Measurements from ENCODE around the gene TMC5. TPM values are rescaled to one million over a fixed set of nuclear protein-coding genes. Genes with fewer than 3 reads are reported as not detected.

TMC5 gene
- total and polyA plus RNA-seq, 2 of the 8 experiments (the other 6 are each of a cell fraction or from before 2014, with no cell fraction given) = 1.6 to 1.8 TPM

GRCh38 chr16:19400711-19401110 is 17.0 kb upstream of the TMC5 start:
- DNase-seq (ENCODE audit: low read depth in 1 of 2, low spot score in 2 of 2) (peak; percentile 15 to 55), FAIRE-seq (no peak)
- no peaks in the 10 kb centered on the region for H3K79me1 ChIP-seq (ENCODE audit: low read depth, low read length)
- no peak overlapping the region for H3K56ac ChIP-seq (replicated peaks; ENCODE audit: insufficient read length, low read depth, low read length)
- H2BK5ac ChIP-seq (ENCODE audit: low read depth, low read length) = no peak overlapping the region
- POLR2A ChIA-PET (ENCODE audit: partially characterized antibody) = interaction anchor here (0.7 to 0.9 kb wide), 2 partner anchors 9 to 102 kb away, joined by 3 to 4 read pairs; no protein-coding TSS in a partner anchor
- H3K4ac ChIP-seq (replicated peaks; ENCODE audit: insufficient read length, low read depth, low read length) = no peak overlapping the region
- H3K4me2 ChIP-seq (ENCODE audit: insufficient read depth in 1 of 2, low read depth in 2 of 2, low read length in 2 of 2) = no peak overlapping the region
- no peaks in the 10 kb centered on the region for H3K79me2 ChIP-seq (ENCODE audit: control insufficient read depth in 1 of 2, insufficient read depth in 2 of 2, low read length in 2 of 2)
- H3K4me1 ChIP-seq (replicated peaks in 1 of 4; ENCODE audit: control insufficient read depth in 3 of 4, insufficient read depth in 4 of 4, low read length in 3 of 4) = no peaks in the 10 kb centered on the region
- H2BK20ac ChIP-seq (ENCODE audit: low read length) = no peak overlapping the region
- CTCF ChIA-PET (ENCODE audit: partially characterized antibody) = interaction anchor here (0.7 to 3.4 kb wide), 8 partner anchors 9 to 102 kb away, joined by 3 to 29 read pairs (median 4); no protein-coding TSS in a partner anchor
- peaks cover 16 to 21% of the 10 kb centered on the region in 2 experiments for H3K9me3 ChIP-seq (ENCODE audit: insufficient read depth in 2 of 2, low read depth in 1 of 2, low read length in 1 of 2)
- H2AK5ac ChIP-seq (ENCODE audit: low read depth, low read length) = no peak overlapping the region
- no peak overlapping the region for H2BK15ac ChIP-seq (ENCODE audit: low read length)
- no peak overlapping the region for H2BK120ac ChIP-seq (replicated peaks; ENCODE audit: low read depth, low read length)
- H3K27me3 ChIP-seq (replicated peaks in 1 of 4; ENCODE audit: control insufficient read depth in 3 of 4, extremely low read depth in 1 of 4, insufficient read depth in 3 of 4, low read length in 3 of 4) = no peaks in the 10 kb centered on the region; a peak in 1 of 7 replicates
- no peak overlapping the region for H3K23ac ChIP-seq (ENCODE audit: insufficient read length)
- no peak overlapping the region for H3K9ac ChIP-seq (replicated peaks in 1 of 4; ENCODE audit: extremely low read depth in 1 of 4, low read depth in 3 of 4, low read length in 3 of 4)
- no peaks in the 10 kb centered on the region for H3K23me2 ChIP-seq (ENCODE audit: low read depth, low read length)
- H4K20me1 ChIP-seq (replicated peaks in 1 of 2; ENCODE audit: control insufficient read depth in 1 of 2, insufficient read depth in 2 of 2, low read length in 2 of 2) = no peaks in the 10 kb centered on the region
- H3K14ac ChIP-seq (ENCODE audit: insufficient read length) = no peak overlapping the region
- H4K91ac ChIP-seq (replicated peaks; ENCODE audit: insufficient read length, low read length) = no peak overlapping the region
- H2BK12ac ChIP-seq (ENCODE audit: low read depth, low read length) = no peak overlapping the region
- peaks cover 0 to 7% (median 0%) of the 10 kb centered on the region in 4 experiments; a peak in 1 of 8 replicates for H3K36me3 ChIP-seq (ENCODE audit: control insufficient read depth in 2 of 4, insufficient read depth in 4 of 4, low read length in 3 of 4)
- H3K4me3 ChIP-seq (ENCODE audit: extremely low read depth in 1 of 4, insufficient read depth in 2 of 4, low read depth in 3 of 4, low read length in 4 of 4) = no peak overlapping the region
- no peak overlapping the region for H4K5ac ChIP-seq (ENCODE audit: insufficient read length, low read depth, low read length)
- TF ChIP-seq CTCF (IDR thresholded peaks at IDR 0.05; ENCODE audit: control extremely low read depth in 1 of 3, insufficient read depth in 1 of 3, low read depth in 1 of 3, low read length in 3 of 3) = peak; percentile 47 to 56 (median 53)
- TF ChIP-seq RAD21 (IDR thresholded peaks at IDR 0.05 in 1 of 2, conservative IDR thresholded peaks at IDR 0.05 in 1 of 2; ENCODE audit: low read depth in 2 of 2, low read length in 2 of 2) = peak; percentile 73 to 74
- no peak for TF ChIP-seq NRF1 (IDR thresholded peaks at IDR 0.05; ENCODE audit: low read depth, low read length)
- H4K8ac ChIP-seq (ENCODE audit: extremely low read depth, insufficient read depth, low read length) = no peak overlapping the region
- 76% methylated on average over 7 of the region's 7 CpGs; no CpG with 5 or more reads in 1 of the 2 experiments for WGBS, 2 experiments (ENCODE audit: extremely low coverage in 1 of 2, insufficient coverage in 1 of 2, insufficient read length in 1 of 2, insufficient replicate concordance in 2 of 2, low coverage in 1 of 2, low lambda C conversion rate in 2 of 2, missing lambda C conversion rate in 1 of 2)
- no peak overlapping the region for H3K27ac ChIP-seq (ENCODE audit: low read depth, low read length)
- no peak overlapping the region for H3K18ac ChIP-seq (ENCODE audit: extremely low read depth, low read length)
- H2AFZ ChIP-seq (ENCODE audit: low read length) = no peak overlapping the region
